ENCODE data around the gene SUB1.

DNA sequence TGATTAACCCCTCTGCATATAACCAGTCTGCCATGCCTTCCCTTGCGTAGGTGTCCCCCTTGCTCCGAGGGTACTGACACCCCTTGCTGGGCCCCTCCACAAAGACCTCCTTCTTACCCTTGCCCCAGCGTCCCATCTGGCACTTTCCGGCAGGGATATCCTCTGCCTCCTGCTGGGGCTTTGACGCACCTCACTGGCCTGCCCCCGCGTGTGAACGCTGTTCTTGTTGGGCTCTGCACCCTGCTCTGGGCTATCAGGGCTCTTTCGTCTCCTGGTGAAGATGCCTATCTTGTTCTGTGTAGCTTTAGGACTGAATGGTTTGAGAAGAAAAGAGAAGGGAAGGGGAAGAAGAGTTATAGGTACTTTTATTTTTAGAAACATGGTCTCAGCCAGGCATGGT, 53.0 kb downstream of the SUB1 start:
- TF ChIP-seq, protein P1, sequence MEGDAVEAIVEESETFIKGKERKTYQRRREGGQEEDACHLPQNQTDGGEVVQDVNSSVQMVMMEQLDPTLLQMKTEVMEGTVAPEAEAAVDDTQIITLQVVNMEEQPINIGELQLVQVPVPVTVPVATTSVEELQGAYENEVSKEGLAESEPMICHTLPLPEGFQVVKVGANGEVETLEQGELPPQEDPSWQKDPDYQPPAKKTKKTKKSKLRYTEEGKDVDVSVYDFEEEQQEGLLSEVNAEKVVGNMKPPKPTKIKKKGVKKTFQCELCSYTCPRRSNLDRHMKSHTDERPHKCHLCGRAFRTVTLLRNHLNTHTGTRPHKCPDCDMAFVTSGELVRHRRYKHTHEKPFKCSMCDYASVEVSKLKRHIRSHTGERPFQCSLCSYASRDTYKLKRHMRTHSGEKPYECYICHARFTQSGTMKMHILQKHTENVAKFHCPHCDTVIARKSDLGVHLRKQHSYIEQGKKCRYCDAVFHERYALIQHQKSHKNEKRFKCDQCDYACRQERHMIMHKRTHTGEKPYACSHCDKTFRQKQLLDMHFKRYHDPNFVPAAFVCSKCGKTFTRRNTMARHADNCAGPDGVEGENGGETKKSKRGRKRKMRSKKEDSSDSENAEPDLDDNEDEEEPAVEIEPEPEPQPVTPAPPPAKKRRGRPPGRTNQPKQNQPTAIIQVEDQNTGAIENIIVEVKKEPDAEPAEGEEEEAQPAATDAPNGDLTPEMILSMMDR (IDR thresholded peaks at IDR 0.05; ENCODE audit: insufficient read depth, low read length) = no peak
- TF ChIP-seq, protein P2, sequence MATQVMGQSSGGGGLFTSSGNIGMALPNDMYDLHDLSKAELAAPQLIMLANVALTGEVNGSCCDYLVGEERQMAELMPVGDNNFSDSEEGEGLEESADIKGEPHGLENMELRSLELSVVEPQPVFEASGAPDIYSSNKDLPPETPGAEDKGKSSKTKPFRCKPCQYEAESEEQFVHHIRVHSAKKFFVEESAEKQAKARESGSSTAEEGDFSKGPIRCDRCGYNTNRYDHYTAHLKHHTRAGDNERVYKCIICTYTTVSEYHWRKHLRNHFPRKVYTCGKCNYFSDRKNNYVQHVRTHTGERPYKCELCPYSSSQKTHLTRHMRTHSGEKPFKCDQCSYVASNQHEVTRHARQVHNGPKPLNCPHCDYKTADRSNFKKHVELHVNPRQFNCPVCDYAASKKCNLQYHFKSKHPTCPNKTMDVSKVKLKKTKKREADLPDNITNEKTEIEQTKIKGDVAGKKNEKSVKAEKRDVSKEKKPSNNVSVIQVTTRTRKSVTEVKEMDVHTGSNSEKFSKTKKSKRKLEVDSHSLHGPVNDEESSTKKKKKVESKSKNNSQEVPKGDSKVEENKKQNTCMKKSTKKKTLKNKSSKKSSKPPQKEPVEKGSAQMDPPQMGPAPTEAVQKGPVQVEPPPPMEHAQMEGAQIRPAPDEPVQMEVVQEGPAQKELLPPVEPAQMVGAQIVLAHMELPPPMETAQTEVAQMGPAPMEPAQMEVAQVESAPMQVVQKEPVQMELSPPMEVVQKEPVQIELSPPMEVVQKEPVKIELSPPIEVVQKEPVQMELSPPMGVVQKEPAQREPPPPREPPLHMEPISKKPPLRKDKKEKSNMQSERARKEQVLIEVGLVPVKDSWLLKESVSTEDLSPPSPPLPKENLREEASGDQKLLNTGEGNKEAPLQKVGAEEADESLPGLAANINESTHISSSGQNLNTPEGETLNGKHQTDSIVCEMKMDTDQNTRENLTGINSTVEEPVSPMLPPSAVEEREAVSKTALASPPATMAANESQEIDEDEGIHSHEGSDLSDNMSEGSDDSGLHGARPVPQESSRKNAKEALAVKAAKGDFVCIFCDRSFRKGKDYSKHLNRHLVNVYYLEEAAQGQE (IDR thresholded peaks at IDR 0.05; ENCODE audit: insufficient replicate concordance, low read depth) = no peak
